ENCODE results near the gene PXT1.

PXT1 gene

DNA sequence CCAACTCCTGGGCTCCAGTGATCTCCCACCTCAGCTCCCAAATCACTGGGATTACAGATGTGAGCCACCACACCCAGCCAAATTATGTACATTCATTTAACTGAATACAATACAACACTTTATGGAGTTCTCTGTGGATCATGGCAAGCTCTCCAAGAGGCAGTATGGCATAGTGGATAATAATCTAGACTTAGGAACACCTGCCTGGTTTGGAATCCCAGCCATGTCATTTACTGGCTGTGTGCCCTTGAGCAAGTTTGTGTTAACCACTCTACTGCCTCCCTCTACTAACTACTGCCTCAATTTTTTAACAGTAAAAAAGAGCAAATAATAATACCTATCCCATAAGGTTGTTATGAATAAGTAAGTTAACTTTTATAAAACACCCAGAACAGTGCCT, 53.3 kb downstream of the PXT1 start:
- DNase-seq (ENCODE audit: low read depth, low spot score): no peak

DNA sequence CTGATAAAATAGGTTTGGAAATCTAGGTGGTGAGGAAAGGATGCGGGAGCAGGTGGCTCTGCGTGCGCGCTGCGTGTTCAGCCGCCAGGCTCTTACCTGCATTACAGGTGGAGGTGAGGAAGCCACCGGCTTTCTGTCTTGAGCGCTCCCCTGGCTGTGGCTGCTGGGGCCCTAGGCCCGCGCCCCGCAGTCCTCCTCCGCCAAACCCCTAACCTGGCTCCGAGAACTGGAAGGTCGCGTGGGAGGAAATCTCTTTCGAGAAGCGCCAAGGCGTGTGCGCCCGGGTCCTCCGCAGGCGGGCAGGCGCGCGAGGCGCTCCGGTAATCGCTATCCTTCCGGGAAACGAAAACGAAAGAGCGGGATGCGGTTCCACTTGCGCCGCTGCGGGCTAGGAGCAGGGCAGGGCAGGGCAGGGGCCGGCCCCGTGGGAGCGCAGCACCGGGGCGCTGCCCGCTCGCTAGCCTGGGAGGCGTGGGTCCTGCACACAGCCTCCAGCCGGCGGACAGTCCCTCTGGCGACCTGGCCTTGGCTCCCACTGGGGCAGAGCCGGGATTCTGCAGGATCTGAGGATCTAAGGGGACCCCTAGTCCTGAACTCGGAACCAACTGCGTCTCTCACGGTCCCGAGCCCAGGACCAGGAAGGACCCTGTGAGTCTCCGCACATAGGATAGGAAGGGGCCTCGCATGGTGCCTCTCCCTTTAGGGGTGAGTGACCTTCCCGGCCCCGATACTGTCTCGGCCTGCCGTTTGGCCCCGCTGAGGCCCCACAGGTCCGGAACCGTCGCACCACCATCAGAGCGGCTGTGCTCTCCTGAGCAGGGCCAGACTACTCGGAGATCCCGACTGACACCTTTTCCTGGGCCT, 55.0 kb downstream of the PXT1 start, which contains the start of gene ETV7:
Gene ETV7 (minus strand): TSS at position 230 of the 864 bp plus-strand sequence. CDS start 128 bp downstream, at position 102.
- DNase-seq (ENCODE audit: low read depth, low spot score): no peak

- no peak for DNase-seq (ENCODE audit: low read depth, low spot score)
These were observed 55.9 kb downstream of the PXT1 start for GRCh38 chr6:36386495-36387439.

GRCh38 chr6:36384095-36384494, 58.6 kb downstream of the PXT1 start:
- no peak for DNase-seq (ENCODE audit: low read depth, low spot score)

DNA sequence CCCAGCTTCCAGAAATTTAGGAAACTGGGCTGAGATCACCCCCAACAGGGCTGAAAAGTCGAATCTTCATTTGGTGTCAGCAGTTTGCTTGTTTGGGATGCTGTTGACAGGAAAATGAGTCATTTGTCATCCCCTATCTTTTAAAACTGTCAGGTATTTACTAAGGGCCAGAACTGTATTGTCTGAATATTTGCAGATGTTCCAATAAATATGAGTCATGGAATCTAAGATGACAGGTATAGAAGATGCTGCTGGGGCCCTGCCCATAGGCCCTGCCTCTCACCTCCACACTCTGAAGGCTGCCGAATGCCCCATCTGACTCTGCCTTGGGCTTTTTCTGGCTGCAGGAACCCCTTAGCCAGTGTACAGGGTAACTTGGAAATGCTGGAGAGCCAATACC, 59.0 kb downstream of the PXT1 start:
- DNase-seq (ENCODE audit: low read depth, low spot score): no peak

DNA sequence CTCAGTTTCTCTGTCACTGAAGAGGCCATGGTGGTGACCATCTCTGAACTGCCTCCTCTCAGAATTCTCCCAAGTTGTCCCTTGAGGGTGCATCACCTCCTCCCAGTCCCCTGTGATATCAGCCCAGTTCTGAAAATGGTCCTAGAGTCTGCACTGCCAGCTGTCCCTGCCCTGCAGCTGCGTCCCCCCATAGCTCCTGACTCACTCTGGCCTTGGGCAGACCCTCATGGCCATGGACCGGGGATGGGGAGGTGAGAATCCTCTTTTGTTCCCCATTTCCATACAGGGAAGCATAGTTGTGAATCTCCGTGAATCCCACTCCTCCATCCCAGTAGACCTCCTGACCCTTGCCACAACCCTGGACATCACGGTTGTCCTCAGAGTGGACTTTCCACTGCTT, 59.7 kb downstream of the PXT1 start:
- DNase-seq (ENCODE audit: low read depth, low spot score): no peak

DNA sequence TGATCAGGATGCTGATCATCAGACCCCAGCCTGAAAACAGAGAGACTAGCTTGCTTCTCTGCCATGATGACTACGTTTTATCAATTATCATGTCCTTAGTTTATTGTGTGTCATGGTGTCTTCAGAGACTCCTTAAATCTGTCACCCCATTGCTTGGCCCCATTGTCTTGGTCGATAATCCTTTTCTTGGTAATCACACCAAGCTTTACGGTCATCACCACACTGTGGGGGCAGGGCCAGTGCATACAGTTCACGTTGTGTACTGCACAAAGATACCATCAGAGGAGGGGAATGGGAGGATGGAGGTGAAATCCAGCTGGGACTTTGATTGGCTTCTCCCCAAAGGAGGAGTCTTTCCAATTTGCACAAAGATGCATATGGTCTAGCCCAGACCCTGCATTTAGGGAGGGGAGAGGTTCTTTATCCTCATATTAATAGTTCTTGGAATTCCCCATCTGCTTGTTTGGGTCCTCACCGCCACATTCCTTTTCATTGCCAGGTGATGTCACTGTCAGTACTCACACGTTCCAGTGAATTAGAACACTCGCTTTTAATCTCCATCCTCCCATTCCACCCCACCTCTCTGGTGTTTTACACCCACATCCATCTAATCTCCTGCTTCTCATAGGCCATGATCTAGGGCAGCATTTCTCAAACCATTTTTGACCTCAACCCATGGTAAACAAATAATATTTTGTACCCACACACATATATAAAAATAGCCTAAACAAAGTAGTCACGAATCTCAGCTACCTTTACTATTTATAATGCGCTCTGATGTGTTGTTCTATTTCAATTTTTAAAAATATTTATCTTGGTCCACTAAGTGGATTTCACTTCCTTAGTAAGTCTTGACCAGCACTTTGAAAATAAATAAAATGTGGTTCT, 60.9 kb downstream of the PXT1 start:
- DNase-seq (ENCODE audit: low read depth, low spot score): no peak

DNA sequence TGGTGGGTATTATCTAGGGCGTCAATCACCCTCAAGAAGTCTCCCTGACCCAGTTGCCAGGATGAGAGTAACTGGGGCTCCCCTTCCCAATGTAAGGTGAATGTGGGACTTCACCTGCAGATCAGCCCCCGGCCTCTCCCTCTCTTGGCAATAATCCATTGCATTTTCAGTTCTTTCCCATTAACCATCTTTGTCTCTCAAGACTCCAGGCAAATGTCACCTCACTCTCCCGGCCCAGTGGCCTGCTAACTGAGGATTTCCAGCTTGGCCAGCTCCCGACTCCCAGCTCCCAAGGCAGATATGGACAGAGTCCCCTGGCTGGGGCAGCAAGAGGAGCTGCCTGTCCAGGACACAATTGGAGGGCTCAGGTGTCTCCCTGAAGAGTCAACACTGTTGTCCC, 62.5 kb downstream of the PXT1 start:
- no peak for DNase-seq (ENCODE audit: low read depth, low spot score)

- no peak for DNase-seq (ENCODE audit: low read depth, low spot score)
These were observed 63.7 kb downstream of the PXT1 start for GRCh38 chr6:36378936-36379335.

DNA sequence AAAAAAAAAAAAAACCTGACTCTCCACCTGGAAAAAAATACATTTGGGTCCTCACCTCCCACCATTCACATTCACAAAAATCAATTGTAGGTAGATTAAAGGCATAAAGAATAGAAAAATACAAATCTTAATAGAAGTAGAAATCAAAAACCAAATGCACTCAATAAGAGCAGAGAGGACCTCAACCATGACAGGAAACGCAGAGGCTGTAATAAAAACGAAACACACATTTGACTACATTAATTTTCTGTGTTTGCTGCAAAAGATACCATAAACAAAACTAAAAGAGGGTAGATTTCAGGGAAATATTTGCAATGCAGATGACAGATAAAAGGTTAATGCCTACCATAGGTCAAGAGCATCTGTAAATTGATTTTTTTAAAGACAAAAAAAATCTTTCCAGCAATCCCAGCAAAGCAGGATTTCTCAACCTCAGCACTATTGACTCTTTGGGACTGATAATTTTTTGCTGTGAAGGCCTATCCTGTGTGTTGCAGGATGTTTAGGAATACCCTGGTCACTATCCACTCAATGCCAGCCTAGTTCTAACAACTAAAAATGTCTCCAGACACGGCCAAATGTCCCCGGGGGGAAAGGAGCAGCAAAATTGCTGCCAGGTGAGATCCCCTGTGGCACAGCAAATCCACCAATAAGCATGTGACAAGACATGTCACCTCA, 64.3 kb downstream of the PXT1 start:
- DNase-seq (ENCODE audit: low read depth, low spot score): no peak

DNA sequence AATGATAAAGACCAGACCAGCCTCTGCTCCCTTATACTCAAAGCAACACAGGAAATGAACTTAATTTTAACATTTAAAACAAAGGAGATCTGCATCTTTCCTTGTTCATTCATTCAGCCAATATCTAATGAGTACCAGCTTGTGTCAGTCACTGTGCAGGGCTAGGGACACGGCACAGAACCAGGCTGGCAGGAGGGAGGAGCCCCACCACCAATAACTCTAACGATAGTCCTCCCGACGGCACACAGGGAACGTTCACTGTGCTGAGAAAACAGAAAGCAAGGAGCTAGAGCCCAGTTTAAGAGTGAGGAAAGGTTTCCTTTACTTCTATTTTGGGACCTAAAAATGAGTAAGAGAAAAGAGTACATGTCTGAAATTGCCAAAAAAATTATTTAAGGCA, 65.1 kb downstream of the PXT1 start:
- no peak for DNase-seq (ENCODE audit: low read depth, low spot score)

GRCh38 chr6:36376742-36377141, 65.9 kb downstream of the PXT1 start:
- DNase-seq (ENCODE audit: low read depth, low spot score): no peak

- DNase-seq (ENCODE audit: low read depth, low spot score): no peak
These were observed 66.5 kb downstream of the PXT1 start for GRCh38 chr6:36376183-36376582.

- no peak for DNase-seq (ENCODE audit: low read depth, low spot score)
These were observed 67.0 kb downstream of the PXT1 start for GRCh38 chr6:36375644-36376155.

DNA sequence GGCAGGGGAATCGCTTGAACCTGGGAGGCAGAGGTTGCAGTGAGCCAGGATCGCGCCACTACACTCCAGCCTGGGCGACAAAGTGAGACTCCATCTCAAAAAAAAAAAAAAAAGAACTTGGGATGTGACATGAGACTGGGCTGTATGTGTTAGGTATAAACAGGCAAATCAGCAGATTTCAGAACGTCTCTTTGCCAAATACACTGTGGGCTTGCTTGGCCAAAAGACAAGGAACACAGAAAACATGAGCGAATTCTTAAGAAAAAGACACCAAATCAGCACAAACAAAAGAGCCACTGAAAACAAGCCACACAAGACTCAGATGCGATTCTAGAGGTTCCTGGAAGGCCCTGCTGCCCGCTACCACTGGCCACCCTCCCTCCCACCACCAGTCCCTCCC, 67.7 kb downstream of the PXT1 start:
- DNase-seq (ENCODE audit: low read depth, low spot score): no peak

DNA sequence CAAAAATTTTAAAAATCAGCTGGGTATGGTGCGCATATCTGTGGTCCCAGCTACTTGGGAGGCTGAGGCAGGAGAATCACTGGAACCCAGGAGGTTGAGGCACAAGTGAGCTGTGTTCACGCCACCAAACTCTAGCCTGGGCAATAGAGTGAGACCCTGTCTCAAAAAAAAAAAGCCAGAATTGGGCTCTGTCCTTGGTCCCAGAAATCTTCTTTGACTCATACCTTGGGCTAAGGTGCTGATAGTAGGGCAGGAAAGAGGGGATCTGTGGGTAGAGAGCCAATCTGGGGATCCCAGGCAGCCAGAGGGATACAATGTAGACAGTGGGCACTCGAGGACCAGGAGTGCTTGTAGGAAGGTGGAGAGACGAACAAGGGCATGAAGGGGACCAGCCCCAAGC, 68.5 kb downstream of the PXT1 start:
- DNase-seq (ENCODE audit: low read depth, low spot score): no peak

GRCh38 chr6:36373368-36374019, 69.2 kb downstream of the PXT1 start:
- no peak for DNase-seq (ENCODE audit: low read depth, low spot score)

DNA sequence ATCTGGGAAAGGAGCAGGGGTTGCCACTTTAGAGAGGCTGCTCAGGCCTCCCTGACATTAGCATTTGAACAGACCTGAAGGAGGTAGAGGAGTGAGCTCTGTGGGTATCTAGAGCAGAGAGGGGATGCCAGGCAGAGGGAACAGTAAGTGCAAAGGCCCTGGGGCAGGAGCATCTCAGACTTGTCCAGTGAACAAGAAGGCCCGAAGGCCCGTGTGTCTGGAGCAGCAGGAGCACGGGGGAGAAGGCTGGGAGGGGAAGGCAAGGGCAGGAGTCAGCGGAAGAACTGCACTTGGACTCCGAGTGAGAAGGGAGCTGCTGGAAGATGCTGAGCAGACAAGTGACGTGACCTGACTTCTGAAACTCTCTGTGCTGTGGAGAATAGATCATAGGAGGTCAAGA, 70.6 kb downstream of the PXT1 start:
- DNase-seq (ENCODE audit: low read depth, low spot score): no peak

GRCh38 chr6:36371211-36371610, 71.4 kb downstream of the PXT1 start:
- no peak for DNase-seq (ENCODE audit: low read depth, low spot score)

DNA sequence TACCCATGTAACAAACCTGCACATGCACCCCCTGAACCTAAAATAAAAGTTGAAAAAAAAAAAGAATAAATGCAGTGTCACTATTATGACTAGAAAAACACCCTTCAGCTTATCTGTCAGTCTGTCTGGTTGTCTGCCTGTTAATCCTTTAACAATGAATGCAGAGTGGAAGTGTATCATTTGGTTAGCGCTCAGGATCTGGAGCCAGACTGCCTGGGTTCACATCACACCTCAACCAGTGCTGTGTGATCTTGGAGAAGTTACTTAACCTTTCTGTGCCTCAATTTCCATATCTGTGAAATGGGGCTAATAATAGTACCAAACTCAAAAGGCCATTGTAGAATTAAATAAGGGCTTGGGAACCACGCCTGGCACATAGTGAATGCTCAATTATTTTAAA, 72.0 kb downstream of the PXT1 start:
- no peak for DNase-seq (ENCODE audit: low read depth, low spot score)

Measured in iPS DF 19.7 (cell line).